ENCODE data around the gene SLX4. TPM values are rescaled to one million over a fixed set of nuclear protein-coding genes. Genes with fewer than 3 reads are reported as not detected.

SLX4 gene
- total and polyA plus RNA-seq, 7 donors: 0.87 to 4.1 (median 2.5) TPM

DNA sequence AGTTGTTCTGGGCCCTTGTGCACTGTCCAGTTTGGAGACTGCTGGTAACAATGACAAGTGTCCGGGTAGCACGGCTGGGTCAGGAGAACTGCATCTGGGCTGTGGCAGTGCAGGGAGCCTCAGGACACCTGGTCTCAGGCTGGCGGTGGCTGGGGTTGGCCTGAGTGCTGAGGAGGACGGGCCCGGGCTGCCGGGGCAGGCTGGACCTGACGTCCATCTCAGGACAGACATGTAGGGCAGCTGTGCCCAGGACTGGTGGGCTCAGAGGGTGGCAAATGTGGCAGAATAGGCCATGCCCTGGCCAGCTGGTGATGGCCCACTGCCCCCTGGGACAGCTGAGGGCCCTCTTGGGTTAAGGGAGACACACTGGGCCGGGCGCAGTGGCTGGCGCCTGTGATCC, 30.0 kb downstream of the SLX4 start:
- ATAC-seq (no peak), DNase-seq (peak in 1 of 2 donors; percentile 37)
- intact Hi-C loops (cut with DNase I): no loop called here

DNA sequence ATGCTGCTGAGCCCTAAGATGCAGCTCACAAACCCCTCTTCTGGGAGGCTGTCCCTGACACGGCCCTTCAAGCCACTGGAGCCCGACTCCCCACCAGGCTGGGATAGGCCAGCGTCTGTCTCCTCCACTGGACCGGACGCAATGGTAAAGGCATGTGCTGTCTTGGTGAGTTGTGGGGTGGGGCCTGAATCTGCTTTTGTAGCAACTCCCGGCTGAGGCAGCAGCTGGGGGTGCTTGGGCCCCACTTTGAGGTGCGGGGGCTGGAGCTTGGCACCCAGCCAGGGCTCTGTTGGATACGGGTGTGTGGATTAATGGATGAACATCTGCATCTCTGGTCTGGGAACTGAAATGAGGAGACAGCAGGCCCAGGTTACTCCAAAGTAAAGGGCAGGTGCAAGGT, 30.7 kb downstream of the SLX4 start:
- Histone ChIP-seq H3K36me3 (ENCODE audit: insufficient read depth in 1 of 2, low read depth in 1 of 2) (peaks cover 0 to 26% of the 10 kb centered on the region in 2 donors), H3K27me3 (ENCODE audit: insufficient read depth in 3 of 3, low read length in 2 of 3) (no peaks in the 10 kb centered on the region), H3K9me3 (no peaks in the 10 kb centered on the region), H3K4me1 (no peaks in the 10 kb centered on the region), H3K4me3 (no peak overlapping the region), H3K27ac (no peak overlapping the region)
- intact Hi-C loops (cut with DNase I): no loop called here
- no peak for ATAC-seq
- DNase-seq: peak in 1 of 2 donors; percentile 34
- WGBS, 3 donors: 62 to 72% (median 68%) methylated on average over 8 of the region's 8 CpGs
- TF ChIP-seq, protein P1, sequence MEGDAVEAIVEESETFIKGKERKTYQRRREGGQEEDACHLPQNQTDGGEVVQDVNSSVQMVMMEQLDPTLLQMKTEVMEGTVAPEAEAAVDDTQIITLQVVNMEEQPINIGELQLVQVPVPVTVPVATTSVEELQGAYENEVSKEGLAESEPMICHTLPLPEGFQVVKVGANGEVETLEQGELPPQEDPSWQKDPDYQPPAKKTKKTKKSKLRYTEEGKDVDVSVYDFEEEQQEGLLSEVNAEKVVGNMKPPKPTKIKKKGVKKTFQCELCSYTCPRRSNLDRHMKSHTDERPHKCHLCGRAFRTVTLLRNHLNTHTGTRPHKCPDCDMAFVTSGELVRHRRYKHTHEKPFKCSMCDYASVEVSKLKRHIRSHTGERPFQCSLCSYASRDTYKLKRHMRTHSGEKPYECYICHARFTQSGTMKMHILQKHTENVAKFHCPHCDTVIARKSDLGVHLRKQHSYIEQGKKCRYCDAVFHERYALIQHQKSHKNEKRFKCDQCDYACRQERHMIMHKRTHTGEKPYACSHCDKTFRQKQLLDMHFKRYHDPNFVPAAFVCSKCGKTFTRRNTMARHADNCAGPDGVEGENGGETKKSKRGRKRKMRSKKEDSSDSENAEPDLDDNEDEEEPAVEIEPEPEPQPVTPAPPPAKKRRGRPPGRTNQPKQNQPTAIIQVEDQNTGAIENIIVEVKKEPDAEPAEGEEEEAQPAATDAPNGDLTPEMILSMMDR (IDR thresholded peaks at IDR 0.05): no peak

More for the DNA sequence above, 30.0 kb downstream of the SLX4 start:
- TF ChIP-seq, protein P1 (IDR thresholded peaks at IDR 0.05): no peak
- H3K36me3 ChIP-seq (ENCODE audit: insufficient read depth in 1 of 2, low read depth in 1 of 2): peaks cover 0 to 30% of the 10 kb centered on the region in 2 donors
- WGBS, 3 donors: 82 to 89% (median 84%) methylated on average over 9 to 10 of the region's 10 CpGs
- no peak overlapping the region for H3K4me3 ChIP-seq
- H3K27ac ChIP-seq: no peak overlapping the region
- H3K27me3 ChIP-seq (ENCODE audit: insufficient read depth in 3 of 3, low read length in 2 of 3): no peaks in the 10 kb centered on the region
- H3K4me1 ChIP-seq: no peaks in the 10 kb centered on the region
- H3K9me3 ChIP-seq: no peaks in the 10 kb centered on the region

DNA sequence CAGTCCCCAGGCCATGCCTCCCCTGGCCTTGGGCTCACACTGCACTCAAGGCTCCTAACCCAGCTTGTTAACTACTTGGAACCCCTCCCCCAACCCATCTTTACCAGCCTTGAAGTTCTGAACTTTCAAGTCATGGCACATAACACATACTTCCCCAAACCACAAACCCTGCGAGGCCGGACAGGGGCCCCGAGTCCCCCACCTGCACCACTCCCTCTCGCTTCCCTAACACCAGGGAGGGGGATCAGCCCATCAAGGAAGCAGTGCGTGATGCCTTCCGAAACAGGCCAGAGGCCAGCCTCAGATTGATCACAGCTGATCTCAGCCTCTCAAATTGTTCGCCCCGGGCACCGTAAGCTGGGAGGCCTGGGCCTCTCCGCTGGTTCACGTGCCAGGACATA, 31.2 kb downstream of the SLX4 start:
- H3K36me3 ChIP-seq (ENCODE audit: insufficient read depth in 1 of 2, low read depth in 1 of 2): peaks cover 0 to 26% of the 10 kb centered on the region in 2 donors
- DNase-seq (peak in 1 of 2 donors; percentile 15), ATAC-seq (no peak)
- H3K27me3 ChIP-seq (ENCODE audit: insufficient read depth in 3 of 3, low read length in 2 of 3): no peaks in the 10 kb centered on the region
- WGBS, 3 donors: 73 to 78% (median 74%) methylated on average over 11 of the region's 11 CpGs
- no peak overlapping the region for H3K4me3 ChIP-seq
- H3K27ac ChIP-seq: no peak overlapping the region
- H3K4me1 ChIP-seq: no peaks in the 10 kb centered on the region
- H3K9me3 ChIP-seq: no peaks in the 10 kb centered on the region
- intact Hi-C loops (cut with DNase I): no loop called here
- TF ChIP-seq, protein P1 (IDR thresholded peaks at IDR 0.05): no peak

DNA sequence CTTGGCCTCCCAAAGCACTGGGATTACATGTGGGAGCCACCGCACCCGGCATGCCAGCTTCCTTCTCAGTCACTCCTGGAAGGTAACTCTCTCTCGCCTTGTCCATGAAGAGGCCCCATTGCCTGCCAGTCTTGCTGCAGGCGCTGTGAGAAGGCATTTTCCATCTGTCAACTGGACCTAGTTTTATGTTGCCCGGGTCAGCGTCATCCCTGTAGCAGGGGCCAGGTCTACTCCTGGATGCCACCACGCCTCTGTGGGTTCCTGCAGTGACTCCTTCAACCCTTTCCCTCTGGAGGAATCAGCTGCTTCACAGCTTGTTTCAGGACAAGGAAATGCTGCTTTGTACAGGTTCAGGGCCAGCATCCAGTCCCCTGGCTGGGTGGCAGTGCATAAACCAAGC, 31.6 kb downstream of the SLX4 start:
- intact Hi-C loops (cut with DNase I): no loop called here
- 75 to 93% (median 86%) methylated on average over 7 of the region's 7 CpGs for WGBS, 3 donors
- TF ChIP-seq, protein P1 (IDR thresholded peaks at IDR 0.05): no peak

More for the DNA sequence above, 31.6 kb downstream of the SLX4 start:
- Histone ChIP-seq H3K27ac (no peak overlapping the region), H3K27me3 (ENCODE audit: insufficient read depth in 3 of 3, low read length in 2 of 3) (no peaks in the 10 kb centered on the region), H3K9me3 (no peaks in the 10 kb centered on the region), H3K36me3 (ENCODE audit: insufficient read depth in 1 of 2, low read depth in 1 of 2) (peaks cover 0 to 26% of the 10 kb centered on the region in 2 donors), H3K4me3 (no peak overlapping the region), H3K4me1 (no peaks in the 10 kb centered on the region)
- peak in 1 of 2 donors; percentile 28 for DNase-seq
- no peak for ATAC-seq
